Gastrocnemius medialis (tissue), 4 donors: ENCODE results near the gene BRWD1.

Source experiments
- CTCF ChIP-seq, 5 experiments: fragments of 450-650 bp in 3 of 5; fragments of 200-600 bp in 2 of 5; sonication (generic) in 2 of 5; IDR thresholded peaks in 4 of 5; conservative IDR thresholded peaks in 1 of 5; 1 replicate in 4 of 5; 2 replicates in 1 of 5; pipeline ENCODE4 v1.5.1; 2016 to 2019; ENCODE audit warnings: antibody characterized with exemption in 5 of 5, mild to moderate bottlenecking in 3 of 5, moderate library complexity in 3 of 5
- POLR2A ChIP-seq, 2 donors: fragments of 450-650 bp; IDR thresholded peaks; one replicate each; pipeline ENCODE4 v1.6.1; 2017; ENCODE audit warnings: antibody characterized with exemption in 2 of 2, mild to moderate bottlenecking in 2 of 2, moderate library complexity in 2 of 2

- TF ChIP-seq CTCF (IDR thresholded peaks at IDR 0.05 in 4 of 5, conservative IDR thresholded peaks at IDR 0.05 in 1 of 5) (no peak), POLR2A (IDR thresholded peaks at IDR 0.05) (no peak)
These were observed 75.2 kb downstream of the BRWD1 start for GRCh38 chr21:39238275-39238674.
